Osteoblast (primary cell): ENCODE measurements around the gene CEMIP2. TPM values are rescaled to one million over a fixed set of nuclear protein-coding genes. Genes with fewer than 3 reads are reported as not detected.

ENCODE experiments used
- DNase-seq: peaks from one replicate; pipeline ENCODE4 v3.0.0; 2011; ENCODE audit warnings: low spot score, mixed read lengths; ENCODE audit not compliant: insufficient read length; ENCODE audit errors: missing footprints
- H2AFZ ChIP-seq: 2 replicates; pipeline ENCODE4 v1.6.0; 2011; ENCODE audit warnings: mild to moderate bottlenecking, low read length
- H3K27ac ChIP-seq: 2 replicates; pipeline ENCODE4 v1.5.1; 2011; ENCODE audit warnings: mild to moderate bottlenecking, low read depth, low read length, moderate library complexity
- H3K27me3 ChIP-seq: 2 replicates; pipeline ENCODE4 v1.6.0; 2012; ENCODE audit warnings: mild to moderate bottlenecking, control low read depth, inconsistent platforms, low read length, moderate library complexity; ENCODE audit not compliant: insufficient read depth
- H3K36me3 ChIP-seq: 2 replicates; pipeline ENCODE4 v1.5.1; 2011; ENCODE audit warnings: mild to moderate bottlenecking, low read length, control low read depth, moderate library complexity; ENCODE audit not compliant: insufficient read depth
- H3K4me1 ChIP-seq: 2 replicates; pipeline ENCODE4 v1.5.1; 2011; ENCODE audit warnings: mild to moderate bottlenecking, low read length, control low read depth, moderate library complexity; ENCODE audit not compliant: insufficient read depth
- H3K4me2 ChIP-seq: 2 replicates; pipeline ENCODE4 v1.6.0; 2011; ENCODE audit warnings: mild to moderate bottlenecking, low read length; ENCODE audit not compliant: insufficient read depth
- H3K4me3 ChIP-seq: fragments of 200-600 bp; sonication (generic); 3 replicates; pipeline ENCODE4 v1.5.1; 2012; ENCODE audit warnings: mild to moderate bottlenecking, low read length, inconsistent platforms; ENCODE audit not compliant: insufficient read depth
- H3K79me2 ChIP-seq: 2 replicates; pipeline ENCODE4 v1.6.0; 2012; ENCODE audit warnings: mild to moderate bottlenecking, low read length, control low read depth, inconsistent platforms; ENCODE audit not compliant: insufficient read depth
- H3K9me3 ChIP-seq: 2 replicates; pipeline ENCODE4 v1.5.1; 2011; ENCODE audit warnings: low read depth, low read length, control low read depth
- H4K20me1 ChIP-seq: 2 replicates; pipeline ENCODE4 v1.6.0; 2012; ENCODE audit warnings: mild to moderate bottlenecking, low read length, control low read depth; ENCODE audit not compliant: insufficient read depth
- total RNA-seq: library from RNA; depleted of rRNA; stranded (reverse); fragments of >200 nt; gene quantifications from 2 replicates; pipeline ENCODE4 v1.2.3, GENCODE V29; 2012
- TF ChIP-seq, protein P1 (sequence below): IDR thresholded peaks from 2 replicates; pipeline ENCODE4 v1.5.1; 2011; ENCODE audit warnings: mild to moderate bottlenecking, low read depth, low read length, moderate library complexity; ENCODE audit errors: extremely low read depth

CEMIP2 gene
- total RNA-seq, 1 donor, result 66.2 TPM

DNA sequence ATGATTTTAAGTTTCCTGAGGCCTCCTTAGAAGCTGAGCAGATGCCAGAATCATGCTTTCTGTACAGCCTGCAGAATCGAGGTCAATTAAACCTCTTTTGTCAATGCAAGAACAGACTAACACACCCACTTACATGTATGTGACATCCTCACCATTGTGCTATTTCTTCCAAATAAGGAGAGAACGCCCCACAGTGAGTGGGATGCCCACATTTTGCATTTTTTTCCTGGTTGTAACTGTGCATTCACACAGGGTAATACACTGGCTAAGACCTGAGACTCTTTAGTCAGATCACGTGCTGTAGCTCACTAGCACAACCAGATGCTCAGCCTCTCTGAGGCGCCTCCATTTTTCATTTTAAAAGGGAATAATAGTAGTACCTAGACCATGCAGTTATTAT is 4.4 kb upstream of the CEMIP2 start:
- Histone ChIP-seq H3K4me1 (peaks cover 9% of the 10 kb centered on the region), H3K27ac (no peak overlapping the region), H3K79me2 (peaks cover 4% of the 10 kb centered on the region), H3K4me3 (no peak overlapping the region), H3K36me3 (no peaks in the 10 kb centered on the region), H3K27me3 (no peaks in the 10 kb centered on the region), H3K4me2 (no peak overlapping the region), H2AFZ (no peak overlapping the region), H3K9me3 (no peaks in the 10 kb centered on the region), H4K20me1 (peaks cover 3% of the 10 kb centered on the region)
- TF ChIP-seq, protein P1, sequence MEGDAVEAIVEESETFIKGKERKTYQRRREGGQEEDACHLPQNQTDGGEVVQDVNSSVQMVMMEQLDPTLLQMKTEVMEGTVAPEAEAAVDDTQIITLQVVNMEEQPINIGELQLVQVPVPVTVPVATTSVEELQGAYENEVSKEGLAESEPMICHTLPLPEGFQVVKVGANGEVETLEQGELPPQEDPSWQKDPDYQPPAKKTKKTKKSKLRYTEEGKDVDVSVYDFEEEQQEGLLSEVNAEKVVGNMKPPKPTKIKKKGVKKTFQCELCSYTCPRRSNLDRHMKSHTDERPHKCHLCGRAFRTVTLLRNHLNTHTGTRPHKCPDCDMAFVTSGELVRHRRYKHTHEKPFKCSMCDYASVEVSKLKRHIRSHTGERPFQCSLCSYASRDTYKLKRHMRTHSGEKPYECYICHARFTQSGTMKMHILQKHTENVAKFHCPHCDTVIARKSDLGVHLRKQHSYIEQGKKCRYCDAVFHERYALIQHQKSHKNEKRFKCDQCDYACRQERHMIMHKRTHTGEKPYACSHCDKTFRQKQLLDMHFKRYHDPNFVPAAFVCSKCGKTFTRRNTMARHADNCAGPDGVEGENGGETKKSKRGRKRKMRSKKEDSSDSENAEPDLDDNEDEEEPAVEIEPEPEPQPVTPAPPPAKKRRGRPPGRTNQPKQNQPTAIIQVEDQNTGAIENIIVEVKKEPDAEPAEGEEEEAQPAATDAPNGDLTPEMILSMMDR, result no peak
- no peak for DNase-seq

DNA sequence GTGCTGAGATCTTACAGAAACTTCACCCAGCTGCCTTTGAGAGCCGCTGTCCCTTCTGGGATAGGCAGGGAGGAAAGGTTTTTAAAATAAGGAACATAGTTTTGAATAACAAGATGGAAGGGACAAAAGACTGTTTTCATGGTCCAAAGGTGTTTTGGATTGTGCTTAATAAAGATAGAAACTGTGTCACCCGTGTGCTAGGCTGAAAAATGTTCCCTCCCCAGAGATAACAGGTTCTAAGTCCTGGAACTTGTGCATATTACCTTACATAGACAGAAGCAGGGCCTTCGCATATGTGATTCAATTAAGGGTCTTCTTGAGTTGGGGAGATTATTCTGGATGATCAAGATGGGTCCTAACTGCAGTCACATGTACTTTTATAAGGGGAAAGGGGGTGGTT is 1.9 kb upstream of the CEMIP2 start:
- DNase-seq, result no peak
- no peak overlapping the region for H2AFZ ChIP-seq
- H4K20me1 ChIP-seq, result peaks cover 22% of the 10 kb centered on the region
- H3K27ac ChIP-seq, result no peak overlapping the region
- no peaks in the 10 kb centered on the region for H3K36me3 ChIP-seq
- peaks cover 29% of the 10 kb centered on the region for H3K79me2 ChIP-seq
- TF ChIP-seq, protein P1, result no peak
- peaks cover 30% of the 10 kb centered on the region for H3K4me1 ChIP-seq
- H3K9me3 ChIP-seq, result no peaks in the 10 kb centered on the region
- no peaks in the 10 kb centered on the region for H3K27me3 ChIP-seq
- no peak overlapping the region for H3K4me2 ChIP-seq
- H3K4me3 ChIP-seq, result no peak overlapping the region

DNA sequence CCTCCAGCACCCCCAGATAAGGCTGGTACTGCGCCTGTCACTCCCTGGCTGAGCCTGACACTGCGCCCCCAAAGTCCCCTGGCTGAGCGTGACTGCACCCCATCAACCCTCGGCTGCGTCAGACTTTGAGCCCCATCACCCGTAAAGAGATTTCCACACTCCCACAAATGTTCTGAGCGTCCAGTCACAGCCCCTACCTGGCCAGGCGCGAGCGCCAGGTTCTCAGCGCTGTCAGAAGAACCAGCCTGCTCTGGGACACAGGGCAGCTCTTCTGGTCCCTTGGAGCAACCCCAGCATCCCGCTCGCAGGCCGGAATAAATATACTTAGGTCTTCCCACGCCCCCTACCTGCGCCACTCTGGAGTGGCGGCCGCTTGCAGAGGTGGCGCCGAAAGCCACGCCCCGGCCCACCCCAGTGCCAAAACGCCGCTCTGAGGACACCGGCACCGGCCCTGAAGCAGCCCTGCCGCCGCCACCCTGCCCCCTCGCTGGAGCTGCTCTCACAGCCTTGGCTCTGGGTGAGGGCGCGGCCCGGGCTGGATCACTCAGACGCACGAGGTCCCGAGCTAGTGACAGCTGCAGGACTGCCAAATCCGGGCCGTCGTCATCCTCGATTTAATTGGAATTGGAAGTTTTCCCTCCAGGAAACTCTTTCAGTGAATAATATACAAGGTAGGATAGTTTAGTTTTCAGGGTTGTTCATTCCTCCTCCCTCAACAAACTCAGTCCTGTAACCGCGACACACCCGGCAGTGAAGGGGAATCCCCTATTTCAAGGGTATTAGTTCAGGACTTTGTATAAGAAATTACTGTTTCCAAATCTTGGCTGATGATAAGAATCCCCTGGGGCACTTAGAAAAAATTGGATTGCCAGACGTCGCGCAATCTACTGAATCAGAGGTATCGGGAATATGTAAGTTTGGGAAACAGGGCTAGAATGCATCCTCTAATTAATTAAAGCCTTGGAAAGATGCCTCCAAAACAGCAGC is 1.2 kb upstream of the CEMIP2 start:
- peak overlapping the region; percentile 75 for H3K4me3 ChIP-seq
- H3K4me2 ChIP-seq, result peak overlapping the region; percentile 99
- peak overlapping the region; percentile 88 for H2AFZ ChIP-seq
- TF ChIP-seq, protein P1, result no peak
- H3K27ac ChIP-seq, result no peak overlapping the region
- peaks cover 22% of the 10 kb centered on the region for H4K20me1 ChIP-seq
- H3K36me3 ChIP-seq, result no peaks in the 10 kb centered on the region
- peaks cover 36% of the 10 kb centered on the region for H3K79me2 ChIP-seq
- H3K9me3 ChIP-seq, result no peaks in the 10 kb centered on the region
- H3K27me3 ChIP-seq, result no peaks in the 10 kb centered on the region
- peaks cover 37% of the 10 kb centered on the region for H3K4me1 ChIP-seq
- peak; percentile 62 for DNase-seq

DNA sequence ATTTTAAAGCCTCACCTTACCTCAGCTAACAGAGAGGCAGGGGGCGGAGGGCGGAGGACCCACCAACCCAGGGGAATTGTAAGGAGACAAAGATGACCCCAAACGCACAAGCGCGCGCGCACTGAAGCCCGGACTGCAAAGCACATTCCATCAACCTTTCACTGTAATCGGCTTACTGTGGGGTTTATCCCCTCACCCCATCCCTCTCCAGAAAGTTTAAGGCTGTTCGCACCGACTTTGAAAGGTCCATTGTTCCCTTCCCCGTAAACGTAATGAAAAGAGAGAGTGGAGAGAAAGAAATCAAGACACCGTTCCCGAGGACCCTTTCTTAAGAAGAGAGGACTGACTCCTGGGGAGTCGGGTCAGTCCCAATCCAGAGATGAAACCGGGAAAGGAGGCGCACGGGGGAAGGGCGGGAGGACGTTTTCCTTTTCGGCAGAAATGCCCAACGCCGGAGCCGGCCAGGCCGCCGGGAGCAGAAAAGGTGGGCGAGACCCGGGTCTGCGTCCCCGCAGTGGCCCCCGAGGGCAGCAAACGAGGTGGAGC is 464 bp downstream of the CEMIP2 start:
- peak; percentile 66 for DNase-seq
- peaks cover 49% of the 10 kb centered on the region for H3K79me2 ChIP-seq

More for the DNA sequence above, 464 bp downstream of the CEMIP2 start:
- Histone ChIP-seq H3K9me3 (no peaks in the 10 kb centered on the region), H3K4me2 (peak overlapping the region; percentile 83), H3K27me3 (no peaks in the 10 kb centered on the region), H3K4me1 (peaks cover 52% of the 10 kb centered on the region), H4K20me1 (peaks cover 22% of the 10 kb centered on the region), H3K36me3 (no peaks in the 10 kb centered on the region), H3K27ac (peak overlapping the region; percentile 77), H2AFZ (peak overlapping the region; percentile 70), H3K4me3 (peak overlapping the region; percentile 95)
- TF ChIP-seq, protein P1, result no peak
